ENCODE data around the gene SEPTIN6.
"Not testable (repeated sequence)": the region's sequence is repeated elsewhere in the genome, so short reads cannot be mapped to it uniquely, and the experiment has no call there.

DNA sequence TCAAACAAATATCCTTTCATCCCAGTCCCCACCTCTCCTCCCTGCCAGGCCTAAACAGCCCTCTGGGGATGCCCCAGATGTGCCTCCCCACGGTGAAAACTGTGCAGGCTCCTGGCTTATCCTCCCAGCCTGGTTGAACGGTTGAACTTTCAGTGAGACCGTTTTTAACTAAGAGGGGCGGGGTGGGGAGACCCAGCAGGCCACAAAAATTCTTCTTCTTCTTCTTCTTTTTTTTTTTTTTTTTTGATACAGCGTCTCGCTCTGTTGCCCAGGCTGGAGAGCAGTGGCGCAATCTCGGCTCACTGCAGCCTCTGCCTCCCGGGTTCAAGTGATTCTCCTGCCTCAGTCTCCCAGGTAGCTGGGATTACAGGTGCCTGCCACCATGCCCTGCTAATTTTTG is 28.1 kb downstream of the SEPTIN6 start:
- TF ChIP-seq, protein P1, sequence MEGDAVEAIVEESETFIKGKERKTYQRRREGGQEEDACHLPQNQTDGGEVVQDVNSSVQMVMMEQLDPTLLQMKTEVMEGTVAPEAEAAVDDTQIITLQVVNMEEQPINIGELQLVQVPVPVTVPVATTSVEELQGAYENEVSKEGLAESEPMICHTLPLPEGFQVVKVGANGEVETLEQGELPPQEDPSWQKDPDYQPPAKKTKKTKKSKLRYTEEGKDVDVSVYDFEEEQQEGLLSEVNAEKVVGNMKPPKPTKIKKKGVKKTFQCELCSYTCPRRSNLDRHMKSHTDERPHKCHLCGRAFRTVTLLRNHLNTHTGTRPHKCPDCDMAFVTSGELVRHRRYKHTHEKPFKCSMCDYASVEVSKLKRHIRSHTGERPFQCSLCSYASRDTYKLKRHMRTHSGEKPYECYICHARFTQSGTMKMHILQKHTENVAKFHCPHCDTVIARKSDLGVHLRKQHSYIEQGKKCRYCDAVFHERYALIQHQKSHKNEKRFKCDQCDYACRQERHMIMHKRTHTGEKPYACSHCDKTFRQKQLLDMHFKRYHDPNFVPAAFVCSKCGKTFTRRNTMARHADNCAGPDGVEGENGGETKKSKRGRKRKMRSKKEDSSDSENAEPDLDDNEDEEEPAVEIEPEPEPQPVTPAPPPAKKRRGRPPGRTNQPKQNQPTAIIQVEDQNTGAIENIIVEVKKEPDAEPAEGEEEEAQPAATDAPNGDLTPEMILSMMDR (IDR thresholded peaks at IDR 0.05; ENCODE audit: extremely low read depth in 1 of 2, insufficient read depth in 1 of 2, low read depth in 1 of 2, low read length in 2 of 2) = not testable (repeated sequence)
- not testable (repeated sequence) for TF ChIP-seq POLR2A (IDR thresholded peaks at IDR 0.05; ENCODE audit: low read depth, low read length); POLR2AphosphoS5 (IDR thresholded peaks at IDR 0.05; ENCODE audit: insufficient read depth, low read depth, low read length); EZH2 (IDR thresholded peaks at IDR 0.05; ENCODE audit: borderline replicate concordance, low read depth, low read length, severe bottlenecking)

Measured in endothelial cell of umbilical vein (primary cell).